ENCODE measurements around the gene USP25.

GRCh38 chr21:15768045-15768601 is 38.3 kb downstream of the USP25 start:
- no peak for TF ChIP-seq CTCF (IDR thresholded peaks at IDR 0.05)
- TF ChIP-seq POLR2A (IDR thresholded peaks at IDR 0.05) = no peak
